ENCODE measurements around the gene CNTN5. TPM values are rescaled to one million over a fixed set of nuclear protein-coding genes. Genes with fewer than 3 reads are reported as not detected.

Gene CNTN5
- total RNA-seq, 2 donors from 2014 or later, result not detected

GRCh38 chr11:99351624-99352023 lies 330.9 kb downstream of the CNTN5 start:
- Mint-ChIP-seq H3K4me3 (no peak overlapping the region), H3K9me3 (peaks cover 13% of the 10 kb centered on the region), H3K27me3 (no peaks in the 10 kb centered on the region), H3K4me1 (no peaks in the 10 kb centered on the region), H3K36me3 (ENCODE audit: low read depth) (no peaks in the 10 kb centered on the region), H3K27ac (no peak overlapping the region)
- ATAC-seq (replicated peaks), result no peak

GRCh38 chr11:99352642-99353041 lies 331.9 kb downstream of the CNTN5 start:
- Mint-ChIP-seq H3K4me1 (no peaks in the 10 kb centered on the region), H3K9me3 (peaks cover 13% of the 10 kb centered on the region), H3K36me3 (ENCODE audit: low read depth) (no peaks in the 10 kb centered on the region), H3K4me3 (no peak overlapping the region), H3K27me3 (no peaks in the 10 kb centered on the region), H3K27ac (no peak overlapping the region)
- ATAC-seq (replicated peaks), result no peak

DNA sequence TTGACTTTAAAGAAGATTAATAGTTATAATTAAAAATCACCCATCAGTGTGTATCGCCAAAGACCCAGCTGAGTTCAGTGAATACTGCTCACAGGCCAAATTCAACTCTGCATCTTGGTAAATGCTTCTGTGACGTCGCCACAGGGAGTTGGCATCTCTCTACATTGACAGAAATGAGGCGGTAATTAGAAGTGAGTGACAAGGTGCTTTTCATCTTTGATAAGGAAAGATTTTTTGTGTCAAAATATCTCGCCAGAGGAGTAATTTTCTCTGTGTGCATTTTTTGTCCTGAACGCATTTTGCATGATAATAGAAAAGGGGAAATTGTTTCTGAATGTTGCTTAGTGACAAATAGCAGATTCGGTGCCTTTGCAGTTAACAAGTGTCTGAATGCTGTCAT lies 345.8 kb downstream of the CNTN5 start:
- no peak overlapping the region for H3K27ac Mint-ChIP-seq
- H3K27me3 Mint-ChIP-seq, result no peaks in the 10 kb centered on the region
- H3K36me3 Mint-ChIP-seq (ENCODE audit: low read depth), result no peaks in the 10 kb centered on the region
- peaks cover 4% of the 10 kb centered on the region for H3K9me3 Mint-ChIP-seq
- no peak for ATAC-seq (replicated peaks)
- no peak overlapping the region for H3K4me3 Mint-ChIP-seq
- no peaks in the 10 kb centered on the region for H3K4me1 Mint-ChIP-seq

DNA sequence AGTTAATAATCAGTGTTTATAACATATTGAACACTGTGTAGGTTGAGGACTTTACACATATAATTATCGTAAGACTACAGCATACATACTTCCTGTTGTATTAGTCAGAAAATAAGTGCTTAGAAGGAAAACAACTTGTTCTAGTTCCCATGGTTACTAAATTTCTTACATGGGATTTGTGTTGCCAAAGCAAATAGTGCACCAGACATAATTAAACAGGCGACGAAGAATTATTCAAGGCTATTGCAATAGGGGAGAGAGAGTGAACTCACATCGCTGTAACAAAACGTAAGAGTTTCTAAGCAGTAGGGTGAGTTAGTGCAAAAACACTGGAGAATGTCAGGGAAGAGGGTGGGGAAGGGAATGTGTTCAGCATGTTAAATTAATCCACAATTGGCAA lies 347.8 kb downstream of the CNTN5 start:
- Mint-ChIP-seq H3K4me3 (no peak overlapping the region), H3K36me3 (ENCODE audit: low read depth) (no peaks in the 10 kb centered on the region), H3K27me3 (no peaks in the 10 kb centered on the region), H3K27ac (no peak overlapping the region), H3K9me3 (peaks cover 3% of the 10 kb centered on the region), H3K4me1 (no peaks in the 10 kb centered on the region)
- no peak for ATAC-seq (replicated peaks)

GRCh38 chr11:99370549-99371216 lies 349.9 kb downstream of the CNTN5 start:
- H3K27me3 Mint-ChIP-seq, result no peaks in the 10 kb centered on the region
- H3K4me3 Mint-ChIP-seq, result no peak overlapping the region
- peaks cover 7% of the 10 kb centered on the region for H3K9me3 Mint-ChIP-seq
- no peak for ATAC-seq (replicated peaks)
- H3K4me1 Mint-ChIP-seq, result no peaks in the 10 kb centered on the region
- H3K36me3 Mint-ChIP-seq (ENCODE audit: low read depth), result no peaks in the 10 kb centered on the region
- H3K27ac Mint-ChIP-seq, result no peak overlapping the region

GRCh38 chr11:99371257-99371656 lies 350.5 kb downstream of the CNTN5 start:
- no peaks in the 10 kb centered on the region for H3K36me3 Mint-ChIP-seq (ENCODE audit: low read depth)
- no peaks in the 10 kb centered on the region for H3K27me3 Mint-ChIP-seq
- peaks cover 7% of the 10 kb centered on the region for H3K9me3 Mint-ChIP-seq
- H3K4me1 Mint-ChIP-seq, result no peaks in the 10 kb centered on the region
- no peak overlapping the region for H3K4me3 Mint-ChIP-seq
- no peak overlapping the region for H3K27ac Mint-ChIP-seq
- no peak for ATAC-seq (replicated peaks)

GRCh38 chr11:99376463-99376862 lies 355.7 kb downstream of the CNTN5 start:
- peaks cover 9% of the 10 kb centered on the region for H3K9me3 Mint-ChIP-seq
- no peaks in the 10 kb centered on the region for H3K36me3 Mint-ChIP-seq (ENCODE audit: low read depth)
- no peaks in the 10 kb centered on the region for H3K4me1 Mint-ChIP-seq
- H3K4me3 Mint-ChIP-seq, result no peak overlapping the region
- ATAC-seq (replicated peaks), result no peak
- H3K27ac Mint-ChIP-seq, result no peak overlapping the region
- no peaks in the 10 kb centered on the region for H3K27me3 Mint-ChIP-seq

DNA sequence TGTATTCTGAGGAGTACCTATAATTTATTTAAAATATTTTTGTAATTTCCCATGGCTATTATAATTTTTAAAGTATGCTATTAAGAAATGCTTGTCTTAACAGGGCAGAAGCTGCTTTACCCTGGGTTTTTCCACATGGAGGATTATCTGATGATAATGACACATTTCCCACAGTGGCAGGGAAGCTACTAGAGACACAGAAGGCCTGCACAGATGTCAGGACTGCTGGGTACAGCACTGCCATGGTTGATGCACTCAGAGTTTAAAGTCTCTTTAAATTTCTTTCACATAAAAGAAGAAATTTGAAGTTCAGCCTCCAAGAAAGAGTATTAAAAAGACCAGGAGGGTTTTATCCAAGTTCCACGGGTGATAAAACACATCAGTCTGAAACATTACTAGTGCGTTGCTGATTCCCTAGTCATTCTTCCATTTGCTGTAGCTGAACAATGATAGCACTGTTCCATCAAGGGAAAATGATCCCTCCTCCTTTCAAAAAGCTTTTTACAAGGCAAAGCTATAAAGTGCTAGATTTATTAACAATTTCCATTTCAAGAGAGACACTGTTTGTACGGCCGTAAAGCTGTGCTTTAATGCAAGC lies 363.0 kb downstream of the CNTN5 start:
- Mint-ChIP-seq H3K9me3 (peaks cover 4% of the 10 kb centered on the region), H3K4me3 (no peak overlapping the region)

GRCh38 chr11:99391245-99391644 lies 370.5 kb downstream of the CNTN5 start:
- H3K27ac Mint-ChIP-seq, result no peak overlapping the region
- ATAC-seq (replicated peaks), result no peak
- H3K4me1 Mint-ChIP-seq, result no peaks in the 10 kb centered on the region
- no peak overlapping the region for H3K4me3 Mint-ChIP-seq
- no peaks in the 10 kb centered on the region for H3K36me3 Mint-ChIP-seq (ENCODE audit: low read depth)
- H3K9me3 Mint-ChIP-seq, result peaks cover 8% of the 10 kb centered on the region
- H3K27me3 Mint-ChIP-seq, result no peaks in the 10 kb centered on the region

More for the DNA sequence above, 363.0 kb downstream of the CNTN5 start:
- Mint-ChIP-seq H3K27ac (no peak overlapping the region), H3K36me3 (ENCODE audit: low read depth) (no peaks in the 10 kb centered on the region), H3K27me3 (no peaks in the 10 kb centered on the region), H3K4me1 (no peaks in the 10 kb centered on the region)
- no peak for ATAC-seq (replicated peaks)

DNA sequence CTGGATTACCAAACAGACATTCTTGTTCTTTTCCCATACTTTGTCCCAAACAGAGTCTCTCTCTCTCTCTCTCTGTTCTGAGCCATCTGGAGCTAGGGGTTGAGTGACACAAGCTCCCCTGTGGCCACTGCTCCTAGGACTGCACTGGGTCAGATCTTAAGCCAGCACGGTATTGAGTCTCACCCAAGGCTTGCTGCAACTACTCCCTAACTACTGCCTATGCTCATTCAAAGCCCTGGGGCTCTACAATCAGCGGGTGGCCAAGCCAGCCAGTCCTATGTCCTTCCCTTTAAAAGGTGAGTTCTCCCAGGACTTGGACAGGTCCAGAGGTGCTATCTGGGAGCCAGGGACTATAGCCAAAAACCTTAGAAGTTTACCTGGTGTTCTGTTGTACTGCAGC lies 385.6 kb downstream of the CNTN5 start:
- Mint-ChIP-seq H3K27me3 (no peaks in the 10 kb centered on the region), H3K36me3 (ENCODE audit: low read depth) (no peaks in the 10 kb centered on the region), H3K4me3 (no peak overlapping the region), H3K4me1 (no peaks in the 10 kb centered on the region), H3K9me3 (peaks cover 20% of the 10 kb centered on the region), H3K27ac (no peak overlapping the region)
- no peak for ATAC-seq (replicated peaks)

- no peak for ATAC-seq (replicated peaks)
- Mint-ChIP-seq H3K4me3 (no peak overlapping the region), H3K4me1 (no peaks in the 10 kb centered on the region), H3K27ac (no peak overlapping the region), H3K36me3 (ENCODE audit: low read depth) (no peaks in the 10 kb centered on the region), H3K9me3 (peaks cover 26% of the 10 kb centered on the region), H3K27me3 (no peaks in the 10 kb centered on the region)
Measured at GRCh38 chr11:99410636-99411035, 389.9 kb downstream of the CNTN5 start.

GRCh38 chr11:99418927-99419720 lies 398.4 kb downstream of the CNTN5 start:
- Mint-ChIP-seq H3K4me1 (no peaks in the 10 kb centered on the region), H3K27ac (no peak overlapping the region), H3K4me3 (no peak overlapping the region), H3K27me3 (no peaks in the 10 kb centered on the region), H3K9me3 (peaks cover 11% of the 10 kb centered on the region), H3K36me3 (ENCODE audit: low read depth) (no peaks in the 10 kb centered on the region)
- no peak for ATAC-seq (replicated peaks)

- H3K4me3 Mint-ChIP-seq, result no peak overlapping the region
- H3K9me3 Mint-ChIP-seq, result peaks cover 5% of the 10 kb centered on the region
- no peak overlapping the region for H3K27ac Mint-ChIP-seq
- H3K27me3 Mint-ChIP-seq, result no peaks in the 10 kb centered on the region
- no peak for ATAC-seq (replicated peaks)
- no peaks in the 10 kb centered on the region for H3K4me1 Mint-ChIP-seq
- no peaks in the 10 kb centered on the region for H3K36me3 Mint-ChIP-seq (ENCODE audit: low read depth)
Measured at GRCh38 chr11:99419991-99420390, 399.2 kb downstream of the CNTN5 start.

GRCh38 chr11:99422581-99423427 lies 402.1 kb downstream of the CNTN5 start:
- no peak overlapping the region for H3K27ac Mint-ChIP-seq
- no peaks in the 10 kb centered on the region for H3K27me3 Mint-ChIP-seq
- peaks cover 3% of the 10 kb centered on the region for H3K9me3 Mint-ChIP-seq
- H3K4me1 Mint-ChIP-seq, result no peaks in the 10 kb centered on the region
- no peak for ATAC-seq (replicated peaks)
- no peaks in the 10 kb centered on the region for H3K36me3 Mint-ChIP-seq (ENCODE audit: low read depth)
- no peak overlapping the region for H3K4me3 Mint-ChIP-seq
